HEK293T (cell line): ENCODE measurements around the gene JPH2.
"Not testable (repeated sequence)": the region's sequence is repeated elsewhere in the genome, so short reads cannot be mapped to it uniquely, and the experiment has no call there.

ENCODE experiments used
- CTCF ChIA-PET: fragments of 350-600 bp; formaldehyde crosslinking; extraction: SDS; loops from one replicate; lab custom pipeline; 2021; ENCODE audit warnings: antibody characterized with exemption, inconsistent platforms; lab: Yijun Ruan, JAX
- POLR2A ChIA-PET: fragments of 350-600 bp; formaldehyde crosslinking; extraction: SDS; loops from one replicate; lab custom pipeline; 2020; ENCODE audit warnings: antibody characterized with exemption, inconsistent platforms; lab: Yijun Ruan, JAX
- DNase-seq: peaks from one replicate; pipeline ENCODE4 v3.0.0; 2012; ENCODE audit warnings: mixed read lengths; ENCODE audit errors: extremely low spot score
- ARNT ChIP-seq: fragments of 450-650 bp; IDR thresholded peaks from 2 replicates; pipeline ENCODE4 v1.6.1; 2017; ENCODE audit warnings: mild to moderate bottlenecking
- BHLHE40 ChIP-seq: fragments of 450-650 bp; IDR thresholded peaks from 2 replicates; pipeline ENCODE4 v1.6.1; 2016; ENCODE audit warnings: mild to moderate bottlenecking, moderate library complexity, borderline replicate concordance
- CTBP1 ChIP-seq: fragments of 450-650 bp; IDR thresholded peaks from 2 replicates; pipeline ENCODE4 v1.6.1; 2016; ENCODE audit warnings: borderline replicate concordance
- ELF4 ChIP-seq: fragments of 450-650 bp; IDR thresholded peaks from 2 replicates; pipeline ENCODE4 v1.6.1; 2017; ENCODE audit warnings: antibody characterized with exemption
- FOXA1 ChIP-seq: fragments of 450-650 bp; IDR thresholded peaks from 2 replicates; pipeline ENCODE4 v1.6.1; 2016; ENCODE audit warnings: mild to moderate bottlenecking
- FOXK2 ChIP-seq: fragments of 450-650 bp; IDR thresholded peaks from 2 replicates; pipeline ENCODE4 v1.6.1; 2016; ENCODE audit warnings: mild to moderate bottlenecking
- FOXM1 ChIP-seq: fragments of 450-650 bp; IDR thresholded peaks from 2 replicates; pipeline ENCODE4 v1.6.1; 2017; ENCODE audit warnings: mild to moderate bottlenecking, borderline replicate concordance
- HDGF ChIP-seq: fragments of 450-650 bp; IDR thresholded peaks from 2 replicates; pipeline ENCODE4 v1.6.1; 2017; ENCODE audit warnings: antibody characterized with exemption, borderline replicate concordance
- L3MBTL2 ChIP-seq: fragments of 450-650 bp; conservative IDR thresholded peaks from 2 replicates; pipeline ENCODE4 v1.6.1; 2016; ENCODE audit warnings: mild to moderate bottlenecking
- LEF1 ChIP-seq: fragments of 450-650 bp; IDR thresholded peaks from 2 replicates; pipeline ENCODE4 v1.6.1; 2017; ENCODE audit warnings: mild to moderate bottlenecking, borderline replicate concordance
- NFRKB ChIP-seq: fragments of 450-650 bp; IDR thresholded peaks from 2 replicates; pipeline ENCODE4 v1.6.1; 2016; ENCODE audit warnings: mild to moderate bottlenecking, moderate library complexity
- PKNOX1 ChIP-seq: fragments of 450-650 bp; IDR thresholded peaks from 2 replicates; pipeline ENCODE4 v1.6.1; 2016
- SP1 ChIP-seq: fragments of 450-650 bp; IDR thresholded peaks from 2 replicates; pipeline ENCODE4 v1.6.1; 2017
- SUZ12 ChIP-seq: fragments of 450-650 bp; IDR thresholded peaks from 2 replicates; pipeline ENCODE4 v1.6.1; 2016; ENCODE audit warnings: mild to moderate bottlenecking
- TARDBP ChIP-seq: fragments of 450-650 bp; IDR thresholded peaks from 2 replicates; pipeline ENCODE4 v1.6.1; 2016
- ZNF384 ChIP-seq: fragments of 450-650 bp; IDR thresholded peaks from 2 replicates; pipeline ENCODE4 v1.6.1; 2016

JPH2 gene

GRCh38 chr20:44136579-44137265 lies 50.3 kb downstream of the JPH2 start:
- CTCF ChIA-PET: no interaction called here
- no peak for DNase-seq
- POLR2A ChIA-PET: no interaction called here
- TF ChIP-seq PKNOX1 (no peak), NFRKB (no peak), L3MBTL2 (no peak), FOXM1 (no peak), BHLHE40 (no peak), TARDBP (no peak), FOXA1 (no peak)

GRCh38 chr20:44135417-44136204 lies 51.4 kb downstream of the JPH2 start:
- ChIA-PET CTCF (no interaction called here), POLR2A (no interaction called here)
- TF ChIP-seq FOXA1 (no peak), ELF4 (no peak), L3MBTL2 (no peak), TARDBP (no peak), LEF1 (no peak), SUZ12 (no peak), CTBP1 (no peak), SP1 (no peak), FOXK2 (no peak), PKNOX1 (no peak), FOXM1 (no peak), NFRKB (no peak), HDGF (no peak)
- DNase-seq: no peak

- CTCF ChIA-PET: interaction anchor here (0.6 kb wide), 1 partner anchor 390 kb away, joined by 3 read pairs; no protein-coding TSS in a partner anchor
These were observed 52.0 kb downstream of the JPH2 start for GRCh38 chr20:44135012-44135412.

GRCh38 chr20:44133424-44133823 lies 53.6 kb downstream of the JPH2 start:
- POLR2A ChIA-PET: no interaction called here
- no peak for TF ChIP-seq HDGF
- no peak for TF ChIP-seq ELF4
- TF ChIP-seq LEF1: no peak
- no peak for TF ChIP-seq FOXA1
- CTCF ChIA-PET: no interaction called here
- DNase-seq: no peak

More at GRCh38 chr20:44135012-44135412, 52.0 kb downstream of the JPH2 start:
- no peak for DNase-seq
- POLR2A ChIA-PET: no interaction called here
- TF ChIP-seq SP1 (no peak), ZNF384 (no peak), FOXK2 (no peak), ELF4 (no peak)

- CTCF ChIA-PET: interaction anchor here (0.6 to 0.9 kb wide), 2 partner anchors 15 to 362 kb away, joined by 3 to 4 read pairs; no protein-coding TSS in a partner anchor
- POLR2A ChIA-PET: no interaction called here
- DNase-seq: no peak
- TF ChIP-seq LEF1: no peak
- TF ChIP-seq L3MBTL2: no peak
- TF ChIP-seq FOXA1: no peak
- no peak for TF ChIP-seq PKNOX1
- no peak for TF ChIP-seq BHLHE40
- TF ChIP-seq ELF4: no peak
- TF ChIP-seq CTBP1: no peak
- no peak for TF ChIP-seq NFRKB
- TF ChIP-seq ZNF384: no peak
- no peak for TF ChIP-seq TARDBP
- no peak for TF ChIP-seq ARNT
- no peak for TF ChIP-seq HDGF
- no peak for TF ChIP-seq FOXM1
- no peak for TF ChIP-seq FOXK2
- no peak for TF ChIP-seq SUZ12
- no peak for TF ChIP-seq SP1
These were observed 55.3 kb downstream of the JPH2 start for GRCh38 chr20:44131704-44132103.

- DNase-seq: no peak
- CTCF ChIA-PET: no interaction called here
These were observed 56.9 kb downstream of the JPH2 start for GRCh38 chr20:44129911-44130718.

GRCh38 chr20:44129300-44129699 lies 57.7 kb downstream of the JPH2 start:
- POLR2A ChIA-PET, DNase-seq, CTCF ChIA-PET: not testable (repeated sequence)

More at GRCh38 chr20:44129911-44130718, 56.9 kb downstream of the JPH2 start:
- POLR2A ChIA-PET: no interaction called here
- TF ChIP-seq ELF4: no peak
- TF ChIP-seq BHLHE40: no peak
- TF ChIP-seq LEF1: no peak
- TF ChIP-seq SP1: no peak
- TF ChIP-seq TARDBP: no peak
- no peak for TF ChIP-seq PKNOX1
